ENCODE measurements around the gene ATXN2. TPM values are rescaled to one million over a fixed set of nuclear protein-coding genes. Genes with fewer than 3 reads are reported as not detected.
"Not testable (repeated sequence)": the region's sequence is repeated elsewhere in the genome, so short reads cannot be mapped to it uniquely, and the experiment has no call there.

The ATXN2 gene
- total RNA-seq, 1 experiment from 2014 or later = 17.2 TPM

DNA sequence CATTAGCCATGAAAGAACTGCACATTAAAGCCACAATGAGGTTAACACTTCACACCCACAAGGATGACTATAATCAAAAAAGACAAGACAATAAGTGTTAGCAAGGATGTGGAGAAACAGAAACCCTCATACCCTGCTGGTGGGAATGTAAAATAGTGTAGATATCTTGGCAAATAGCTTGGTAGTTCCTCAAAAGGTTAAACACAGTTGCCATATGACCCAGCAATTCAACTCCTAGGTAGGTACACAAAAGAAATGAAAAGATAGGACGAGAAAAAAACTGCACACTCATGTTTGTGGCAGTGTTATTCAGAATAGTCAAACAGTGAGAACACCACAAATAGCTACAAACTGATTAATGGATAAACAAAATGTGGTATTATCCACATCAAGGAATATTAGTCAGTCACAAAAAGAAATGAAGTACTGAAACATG is 93.5 kb downstream of the ATXN2 start:
- no peak overlapping the region for H2AFZ ChIP-seq (ENCODE audit: low read length)
- no peak overlapping the region for H3K4me3 ChIP-seq (ENCODE audit: low read length)
- no peaks in the 10 kb centered on the region for H3K79me2 ChIP-seq (ENCODE audit: low read length)
- ATAC-seq (no peak), DNase-seq (no peak)
- TF ChIP-seq EZH2phosphoT487 (IDR thresholded peaks at IDR 0.05; ENCODE audit: borderline replicate concordance, low read length) (no peak), EZH2 (IDR thresholded peaks at IDR 0.05; ENCODE audit: low read length, unreplicated experiment) (no peak)
- TF ChIP-seq, protein P1, sequence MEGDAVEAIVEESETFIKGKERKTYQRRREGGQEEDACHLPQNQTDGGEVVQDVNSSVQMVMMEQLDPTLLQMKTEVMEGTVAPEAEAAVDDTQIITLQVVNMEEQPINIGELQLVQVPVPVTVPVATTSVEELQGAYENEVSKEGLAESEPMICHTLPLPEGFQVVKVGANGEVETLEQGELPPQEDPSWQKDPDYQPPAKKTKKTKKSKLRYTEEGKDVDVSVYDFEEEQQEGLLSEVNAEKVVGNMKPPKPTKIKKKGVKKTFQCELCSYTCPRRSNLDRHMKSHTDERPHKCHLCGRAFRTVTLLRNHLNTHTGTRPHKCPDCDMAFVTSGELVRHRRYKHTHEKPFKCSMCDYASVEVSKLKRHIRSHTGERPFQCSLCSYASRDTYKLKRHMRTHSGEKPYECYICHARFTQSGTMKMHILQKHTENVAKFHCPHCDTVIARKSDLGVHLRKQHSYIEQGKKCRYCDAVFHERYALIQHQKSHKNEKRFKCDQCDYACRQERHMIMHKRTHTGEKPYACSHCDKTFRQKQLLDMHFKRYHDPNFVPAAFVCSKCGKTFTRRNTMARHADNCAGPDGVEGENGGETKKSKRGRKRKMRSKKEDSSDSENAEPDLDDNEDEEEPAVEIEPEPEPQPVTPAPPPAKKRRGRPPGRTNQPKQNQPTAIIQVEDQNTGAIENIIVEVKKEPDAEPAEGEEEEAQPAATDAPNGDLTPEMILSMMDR (conservative IDR thresholded peaks at IDR 0.05; ENCODE audit: low read depth, low read length) = no peak
- peaks cover 44% of the 10 kb centered on the region for H3K36me3 ChIP-seq (ENCODE audit: low read depth, low read length)
- BruUV-seq (replicated peaks) = no TSS peak
- CTCF ChIA-PET = no interaction called here
- POLR2A ChIA-PET (ENCODE audit: unreplicated experiment) = no interaction called here
- no peak overlapping the region for H3K27ac ChIP-seq (ENCODE audit: low read length)
- no peaks in the 10 kb centered on the region for H3K9me3 ChIP-seq (ENCODE audit: low read length)
- H3K27me3 ChIP-seq (ENCODE audit: low read length) = no peaks in the 10 kb centered on the region
- no peaks in the 10 kb centered on the region for H3K9me2 ChIP-seq (replicated peaks; ENCODE audit: low read length)
- H3K9ac ChIP-seq (ENCODE audit: low read length) = no peak overlapping the region
- no peaks in the 10 kb centered on the region for H3F3A ChIP-seq (ENCODE audit: low read length, unreplicated experiment)
- H3K4me2 ChIP-seq (ENCODE audit: low read length) = no peak overlapping the region
- H4K20me1 ChIP-seq (ENCODE audit: low read length) = no peaks in the 10 kb centered on the region
- H3K4me1 ChIP-seq (ENCODE audit: insufficient read depth, low read length) = no peaks in the 10 kb centered on the region
- intact Hi-C loops (cut with micrococcal nuclease) = no loop called here

DNA sequence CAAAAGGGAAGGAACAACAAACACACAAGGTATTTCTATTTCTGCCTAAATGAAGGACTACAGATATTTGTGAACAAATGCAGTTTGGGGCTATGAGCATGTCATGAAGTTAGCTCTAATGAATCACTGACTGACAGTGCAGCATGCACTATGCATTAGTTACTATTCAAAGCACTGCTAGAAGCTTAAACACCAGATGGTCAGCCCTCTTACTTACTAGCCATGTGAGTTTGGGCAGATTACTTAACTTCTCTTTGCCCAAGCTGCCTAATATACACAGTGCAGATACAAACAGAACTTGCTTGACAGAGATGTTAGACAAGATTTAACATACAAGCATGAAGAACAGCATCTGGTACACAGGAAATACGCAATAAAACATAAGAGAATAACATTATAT is 96.0 kb downstream of the ATXN2 start:
- Histone ChIP-seq H3K4me3 (ENCODE audit: low read length) (no peak overlapping the region), H4K20me1 (ENCODE audit: low read length) (no peaks in the 10 kb centered on the region), H3K9ac (ENCODE audit: low read length) (no peak overlapping the region), H3K9me3 (ENCODE audit: low read length) (no peaks in the 10 kb centered on the region), H3F3A (ENCODE audit: low read length, unreplicated experiment) (no peaks in the 10 kb centered on the region), H3K9me2 (replicated peaks; ENCODE audit: low read length) (no peaks in the 10 kb centered on the region), H2AFZ (ENCODE audit: low read length) (no peak overlapping the region), H3K4me2 (ENCODE audit: low read length) (no peak overlapping the region), H3K4me1 (ENCODE audit: insufficient read depth, low read length) (no peaks in the 10 kb centered on the region), H3K36me3 (ENCODE audit: low read depth, low read length) (peaks cover 30% of the 10 kb centered on the region), H3K27ac (ENCODE audit: low read length) (no peak overlapping the region), H3K27me3 (ENCODE audit: low read length) (no peaks in the 10 kb centered on the region), H3K79me2 (ENCODE audit: low read length) (no peaks in the 10 kb centered on the region)
- POLR2A ChIA-PET (ENCODE audit: unreplicated experiment) = no interaction called here
- no peak for DNase-seq
- no TSS peak for BruUV-seq (replicated peaks)
- CTCF ChIA-PET = no interaction called here
- TF ChIP-seq, protein P1 (conservative IDR thresholded peaks at IDR 0.05; ENCODE audit: low read depth, low read length) = no peak
- TF ChIP-seq EZH2phosphoT487 (IDR thresholded peaks at IDR 0.05; ENCODE audit: borderline replicate concordance, low read length) (no peak), EZH2 (IDR thresholded peaks at IDR 0.05; ENCODE audit: low read length, unreplicated experiment) (no peak)
- intact Hi-C loops (cut with micrococcal nuclease) = no loop called here
- ATAC-seq = no peak

DNA sequence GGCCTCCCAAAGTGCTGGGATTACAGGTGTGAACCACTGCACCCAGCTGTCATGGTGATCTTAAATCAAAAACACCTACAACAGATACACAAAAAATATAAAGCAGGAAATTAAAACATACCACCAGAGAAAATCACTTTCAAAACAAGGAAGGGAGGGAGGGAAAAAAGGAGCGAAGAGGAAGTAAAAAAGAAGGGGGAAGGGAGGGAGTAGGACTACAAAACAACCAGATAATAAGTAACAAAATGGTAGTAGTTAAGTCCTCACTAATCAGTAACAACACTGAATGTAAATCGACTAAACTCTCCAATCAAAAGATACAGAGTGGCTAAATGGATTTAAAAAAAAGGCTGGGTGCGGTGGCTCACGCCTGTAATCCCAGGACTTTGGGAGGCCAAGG is 104.4 kb downstream of the ATXN2 start:
- intact Hi-C loops (cut with micrococcal nuclease) = no loop called here
- ChIA-PET CTCF (no interaction called here), POLR2A (ENCODE audit: unreplicated experiment) (no interaction called here)
- Histone ChIP-seq H2AFZ (ENCODE audit: low read length) (no peak overlapping the region), H3K27ac (ENCODE audit: low read length) (no peak overlapping the region), H3K9me2 (replicated peaks; ENCODE audit: low read length) (no peaks in the 10 kb centered on the region), H3K4me2 (ENCODE audit: low read length) (no peak overlapping the region), H3K9me3 (ENCODE audit: low read length) (no peaks in the 10 kb centered on the region), H3K4me1 (ENCODE audit: insufficient read depth, low read length) (peaks cover 9% of the 10 kb centered on the region; the same call in 1 of the 2 replicates), H3K9ac (ENCODE audit: low read length) (no peak overlapping the region), H3K36me3 (ENCODE audit: low read depth, low read length) (peaks cover 25% of the 10 kb centered on the region), H4K20me1 (ENCODE audit: low read length) (0 out of 2 replicates have a peak, but pooled peaks cover 3% of the 10 kb centered on the region), H3K79me2 (ENCODE audit: low read length) (no peaks in the 10 kb centered on the region), H3F3A (ENCODE audit: low read length, unreplicated experiment) (no peaks in the 10 kb centered on the region), H3K27me3 (ENCODE audit: low read length) (no peaks in the 10 kb centered on the region), H3K4me3 (ENCODE audit: low read length) (no peak overlapping the region)
- ATAC-seq (no peak), DNase-seq (no peak)
- TF ChIP-seq, protein P1 (conservative IDR thresholded peaks at IDR 0.05; ENCODE audit: low read depth, low read length) = no peak
- TF ChIP-seq EZH2 (IDR thresholded peaks at IDR 0.05; ENCODE audit: low read length, unreplicated experiment) = no peak
- TF ChIP-seq EZH2phosphoT487 (IDR thresholded peaks at IDR 0.05; ENCODE audit: borderline replicate concordance, low read length) = no peak
- no TSS peak for BruUV-seq (replicated peaks)

DNA sequence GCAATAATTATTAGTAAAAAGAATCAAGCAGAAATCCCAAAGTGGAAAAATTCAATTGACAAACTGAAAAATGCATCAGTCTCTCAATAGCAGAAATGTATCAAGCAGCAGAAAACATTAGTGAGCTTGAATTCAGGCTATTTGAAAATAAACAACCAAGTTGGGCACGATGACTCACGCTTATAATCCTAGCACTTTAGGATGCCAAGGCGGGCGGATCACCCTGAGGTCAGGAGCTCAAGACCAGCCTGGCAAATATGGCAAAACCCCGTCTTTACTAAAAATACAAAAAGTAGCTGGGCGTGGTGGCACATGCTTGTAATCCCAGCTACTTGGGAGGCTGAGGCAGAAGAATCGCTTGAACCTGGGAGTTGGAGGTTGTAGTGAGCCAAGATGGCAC is 106.1 kb downstream of the ATXN2 start:
- ATAC-seq (peak; percentile 85), DNase-seq (peak; percentile 60)
- H3K9me2 ChIP-seq (replicated peaks; ENCODE audit: low read length); H4K20me1 ChIP-seq (ENCODE audit: low read length); H3K9ac ChIP-seq (ENCODE audit: low read length); H2AFZ ChIP-seq (ENCODE audit: low read length); H3K4me1 ChIP-seq (ENCODE audit: insufficient read depth, low read length); H3K27me3 ChIP-seq (ENCODE audit: low read length); H3K79me2 ChIP-seq (ENCODE audit: low read length); H3F3A ChIP-seq (ENCODE audit: low read length, unreplicated experiment); H3K27ac ChIP-seq (ENCODE audit: low read length); H3K4me3 ChIP-seq (ENCODE audit: low read length); H3K9me3 ChIP-seq (ENCODE audit: low read length); BruUV-seq (replicated peaks); intact Hi-C loops (cut with micrococcal nuclease); H3K4me2 ChIP-seq (ENCODE audit: low read length); CTCF ChIA-PET: not testable (repeated sequence)
- POLR2A ChIA-PET (ENCODE audit: unreplicated experiment) = interaction anchor here (0.7 kb wide), 1 partner anchor 597 kb away, joined by 3 read pairs; no protein-coding TSS in a partner anchor
- peaks cover 32% of the 10 kb centered on the region for H3K36me3 ChIP-seq (ENCODE audit: low read depth, low read length)
